CD4-positive, alpha-beta memory T cell (primary cell): ENCODE results near the gene SFXN3. TPM values are rescaled to one million over a fixed set of nuclear protein-coding genes. Genes with fewer than 3 reads are reported as not detected.

Experiments
- CTCF ChIA-PET: fragments of 350-600 bp; sonication (Branson Sonifier 250); formaldehyde crosslinking; loops from one replicate; lab custom pipeline; 2021; ENCODE audit warnings: inconsistent platforms; ENCODE audit not compliant: partially characterized antibody; lab: Charles Lee
- POLR2A ChIA-PET: fragments of 350-600 bp; sonication (Branson Sonifier 250); formaldehyde crosslinking; loops from one replicate; lab custom pipeline; 2021; ENCODE audit not compliant: partially characterized antibody; lab: Charles Lee
- DNase-seq, 5 donors: peaks; one replicate each; pipeline versions ENCODE4 v3.0.0 to v3.0.0-alpha.2; 2020 to 2022; ENCODE audit warnings: mixed read lengths in 1 of 5
- H3K27ac ChIP-seq: one replicate; pipeline ENCODE4 v1.7.0; 2013; ENCODE audit warnings: low read depth, low read length
- H3K27me3 ChIP-seq: 2 replicates; pipeline ENCODE4 v1.7.0; 2013; ENCODE audit warnings: mild to moderate bottlenecking, low read length, moderate library complexity; ENCODE audit not compliant: insufficient read depth
- H3K36me3 ChIP-seq: 2 replicates; pipeline ENCODE4 v1.7.0; 2013; ENCODE audit warnings: mild to moderate bottlenecking, low read length, moderate library complexity; ENCODE audit not compliant: insufficient read depth
- H3K4me1 ChIP-seq: 2 replicates; pipeline ENCODE4 v1.7.0; 2013; ENCODE audit warnings: mild to moderate bottlenecking, low read length, moderate library complexity; ENCODE audit not compliant: insufficient read depth
- H3K4me3 ChIP-seq, 2 donors: one replicate each; pipeline ENCODE4 v1.7.0; 2013; ENCODE audit warnings: low read length in 2 of 2, mild to moderate bottlenecking in 1 of 2
- H3K9me3 ChIP-seq, 2 donors: one replicate each; pipeline ENCODE4 v1.7.0; 2013; ENCODE audit warnings: low read length in 2 of 2, control low read depth in 1 of 2; ENCODE audit not compliant: control insufficient read depth in 1 of 2
- H3K27ac Mint-ChIP-seq, 7 donors: one replicate each; pipeline ENCODE4 v1.8.0; 2020 to 2021; ENCODE audit warnings: mixed read lengths in 7 of 7, mild to moderate bottlenecking in 6 of 7, inconsistent platforms in 3 of 7, moderate library complexity in 3 of 7
- H3K27me3 Mint-ChIP-seq, 2 donors: one replicate each; pipeline ENCODE4 v1.8.0; 2020 to 2021; ENCODE audit warnings: mixed read lengths in 2 of 2
- H3K36me3 Mint-ChIP-seq, 2 donors: one replicate each; pipeline ENCODE4 v1.8.0; 2020 to 2021; ENCODE audit warnings: mixed read lengths in 2 of 2, inconsistent platforms in 1 of 2, mild to moderate bottlenecking in 1 of 2
- H3K4me1 Mint-ChIP-seq, 4 donors: one replicate each; pipeline ENCODE4 v1.8.0; 2020 to 2021; ENCODE audit warnings: mixed read lengths in 4 of 4, mild to moderate bottlenecking in 1 of 4
- H3K4me3 Mint-ChIP-seq, 8 donors: one replicate each; pipeline ENCODE4 v1.8.0; 2020 to 2021; ENCODE audit warnings: mixed read lengths in 8 of 8, mild to moderate bottlenecking in 7 of 8, moderate library complexity in 6 of 8, inconsistent platforms in 3 of 8
- H3K9me3 Mint-ChIP-seq, 8 donors: one replicate each; pipeline ENCODE4 v1.8.0; 2020 to 2021; ENCODE audit warnings: mixed read lengths in 8 of 8, mild to moderate bottlenecking in 5 of 8, inconsistent platforms in 3 of 8, moderate library complexity in 1 of 8
- intact Hi-C: fragments of 100-400 bp; cut with micrococcal nuclease; formaldehyde crosslinking; loops from one replicate; pipeline ENCODE4 v1.15.1; 2023
- polyA plus RNA-seq, 2 donors: library from polyadenylated mRNA; unstranded; fragments of 300-500 nt; fragmentation: Illumina TruSeq; gene quantifications; one replicate each; pipeline ENCODE4 v1.2.3, GENCODE V29; 2021
- total RNA-seq, 2 experiments: library from RNA; stranded (reverse); gene quantifications; one replicate each; pipeline ENCODE4 v1.2.3, GENCODE V29; 2021

The SFXN3 gene
- total and polyA plus RNA-seq, 4 experiments from 2014 or later = 10.8 to 123 (median 69.5) TPM

DNA sequence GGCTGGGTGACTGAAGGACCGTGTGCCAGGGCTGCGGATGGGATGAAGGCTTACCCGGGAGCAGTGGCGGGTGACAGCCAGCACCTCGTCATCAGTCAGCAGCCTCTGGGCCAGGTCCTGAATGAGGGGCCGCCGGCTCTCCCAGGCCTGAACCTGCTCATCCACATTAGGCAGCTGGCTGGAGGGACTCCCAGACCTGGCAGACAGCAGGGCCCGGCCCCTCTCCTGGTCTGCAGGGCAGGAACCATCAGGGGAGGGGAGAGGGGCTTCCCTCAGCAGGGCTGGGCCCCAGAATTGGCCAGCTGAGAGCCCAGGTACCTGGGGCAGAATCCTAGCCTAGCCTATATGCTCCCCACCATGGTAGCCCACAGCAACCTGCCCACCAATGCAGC is 15.5 kb upstream of the SFXN3 start:
- H3K27ac ChIP-seq = no peak overlapping the region
- POLR2A ChIA-PET = interaction anchor here (2.7 to 2.9 kb wide), 2 partner anchors 16 to 18 kb away, joined by 12 to 19 read pairs; partner anchors contain the start of genes PDZD7 and SFXN3
- Mint-ChIP-seq H3K27me3 (peaks cover 28 to 34% of the 10 kb centered on the region in 2 donors), H3K36me3 (no peaks in the 10 kb centered on the region), H3K9me3 (no peaks in the 10 kb centered on the region), H3K4me1 (peaks cover 12 to 19% (median 14%) of the 10 kb centered on the region in 4 donors), H3K4me3 (no peak overlapping the region), H3K27ac (no peak overlapping the region)
- H3K36me3 ChIP-seq = no peaks in the 10 kb centered on the region
- peaks cover 19% of the 10 kb centered on the region for H3K4me1 ChIP-seq
- no peak overlapping the region for H3K4me3 ChIP-seq
- peaks cover 11% of the 10 kb centered on the region for H3K27me3 ChIP-seq
- no peak for DNase-seq
- no peaks in the 10 kb centered on the region for H3K9me3 ChIP-seq
- CTCF ChIA-PET = interaction anchor here (1.2 to 7.2 kb wide), 11 partner anchors 8 to 58 kb away, joined by 3 to 171 read pairs (median 13); partner anchors contain the start of genes LZTS2 and SEMA4G
- intact Hi-C loops = loop anchor here (2.0 kb wide), 1 partner anchor 47 kb away; the partner anchor contains the start of gene SEMA4G

DNA sequence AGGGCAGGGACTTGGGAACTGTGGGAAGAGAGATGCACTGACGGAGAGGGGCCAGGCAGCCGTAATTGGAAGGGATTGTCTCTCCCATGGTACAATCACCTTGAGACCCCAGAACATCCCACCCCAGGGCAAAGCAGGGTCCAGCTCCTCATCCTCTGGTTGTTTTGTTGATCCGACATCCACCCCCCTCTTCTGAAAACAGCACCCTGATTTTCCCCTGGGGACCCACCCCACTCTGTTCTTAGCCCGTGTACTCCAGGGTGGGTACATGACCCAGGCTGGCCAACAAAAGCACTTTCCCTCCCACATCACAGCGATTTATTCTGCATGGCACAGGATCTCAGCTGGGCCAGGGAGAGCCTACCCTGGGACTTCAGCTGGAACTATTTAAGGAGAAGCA is 14.2 kb upstream of the SFXN3 start:
- no peak for DNase-seq
- Mint-ChIP-seq H3K36me3 (no peaks in the 10 kb centered on the region), H3K27ac (peak overlapping the region in 1 of 7 donors; percentile 12), H3K4me3 (no peak overlapping the region), H3K9me3 (no peaks in the 10 kb centered on the region), H3K27me3 (peaks cover 28 to 39% of the 10 kb centered on the region in 2 donors), H3K4me1 (peaks cover 12 to 19% (median 14%) of the 10 kb centered on the region in 4 donors)
- Histone ChIP-seq H3K4me3 (no peak overlapping the region), H3K36me3 (no peaks in the 10 kb centered on the region), H3K27ac (no peak overlapping the region), H3K9me3 (no peaks in the 10 kb centered on the region), H3K4me1 (peaks cover 19% of the 10 kb centered on the region), H3K27me3 (peaks cover 11% of the 10 kb centered on the region)
- ChIA-PET POLR2A (interaction anchor here (1.0 to 3.3 kb wide), 4 partner anchors 15 to 20 kb away, joined by 3 to 13 read pairs (median 8); partner anchors contain the start of genes PDZD7 and SFXN3), CTCF (interaction anchor here (0.6 to 7.2 kb wide), 12 partner anchors 9 to 478 kb away, joined by 3 to 171 read pairs (median 6); partner anchors contain the start of genes KAZALD1, LZTS2 and SEMA4G)
- intact Hi-C loops = no loop called here

DNA sequence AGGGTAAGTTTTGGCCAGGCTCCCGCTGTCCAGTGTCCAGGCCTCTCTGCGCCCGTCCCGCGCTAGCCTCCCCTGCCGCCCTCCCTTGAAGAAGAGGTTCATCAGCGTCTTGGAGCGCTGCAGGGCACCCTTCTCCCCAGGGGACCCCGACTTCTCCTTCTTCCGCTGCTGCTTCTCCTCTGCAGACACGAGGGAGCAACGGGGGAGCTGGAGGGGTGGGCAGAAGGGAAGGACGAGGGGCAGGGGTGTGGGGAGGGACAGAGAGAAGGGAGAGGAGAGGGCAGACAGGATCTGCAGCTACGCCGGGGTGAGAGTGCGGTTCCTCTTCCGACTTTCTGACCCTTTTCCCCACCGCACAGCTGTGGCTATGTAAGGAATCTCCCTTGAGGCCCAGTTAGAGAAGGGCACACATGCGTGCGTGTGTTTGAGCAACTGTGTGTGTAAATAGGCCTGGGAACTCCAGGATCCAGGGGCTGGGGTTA is 12.9 kb upstream of the SFXN3 start:
- Histone ChIP-seq H3K27ac (no peak overlapping the region), H3K27me3 (peaks cover 11% of the 10 kb centered on the region), H3K36me3 (no peaks in the 10 kb centered on the region), H3K4me1 (peaks cover 11% of the 10 kb centered on the region), H3K9me3 (no peaks in the 10 kb centered on the region), H3K4me3 (no peak overlapping the region)
- intact Hi-C loops = no loop called here
- peaks cover 25 to 34% of the 10 kb centered on the region in 2 donors for H3K27me3 Mint-ChIP-seq
- ChIA-PET POLR2A (interaction anchor here (1.6 to 3.3 kb wide), 2 partner anchors 13 to 21 kb away, joined by 4 to 13 read pairs; partner anchors contain the start of genes PDZD7 and SFXN3), CTCF (interaction anchor here (1.2 to 7.2 kb wide), 14 partner anchors 13 to 60 kb away, joined by 3 to 171 read pairs (median 9); partner anchors contain the start of genes LZTS2, PDZD7, SEMA4G and SFXN3)
- no peak overlapping the region for H3K4me3 Mint-ChIP-seq
- H3K9me3 Mint-ChIP-seq = no peaks in the 10 kb centered on the region
- H3K36me3 Mint-ChIP-seq = no peaks in the 10 kb centered on the region
- DNase-seq = no peak
- peaks cover 7 to 12% (median 8%) of the 10 kb centered on the region in 4 donors for H3K4me1 Mint-ChIP-seq
- H3K27ac Mint-ChIP-seq = no peak overlapping the region

DNA sequence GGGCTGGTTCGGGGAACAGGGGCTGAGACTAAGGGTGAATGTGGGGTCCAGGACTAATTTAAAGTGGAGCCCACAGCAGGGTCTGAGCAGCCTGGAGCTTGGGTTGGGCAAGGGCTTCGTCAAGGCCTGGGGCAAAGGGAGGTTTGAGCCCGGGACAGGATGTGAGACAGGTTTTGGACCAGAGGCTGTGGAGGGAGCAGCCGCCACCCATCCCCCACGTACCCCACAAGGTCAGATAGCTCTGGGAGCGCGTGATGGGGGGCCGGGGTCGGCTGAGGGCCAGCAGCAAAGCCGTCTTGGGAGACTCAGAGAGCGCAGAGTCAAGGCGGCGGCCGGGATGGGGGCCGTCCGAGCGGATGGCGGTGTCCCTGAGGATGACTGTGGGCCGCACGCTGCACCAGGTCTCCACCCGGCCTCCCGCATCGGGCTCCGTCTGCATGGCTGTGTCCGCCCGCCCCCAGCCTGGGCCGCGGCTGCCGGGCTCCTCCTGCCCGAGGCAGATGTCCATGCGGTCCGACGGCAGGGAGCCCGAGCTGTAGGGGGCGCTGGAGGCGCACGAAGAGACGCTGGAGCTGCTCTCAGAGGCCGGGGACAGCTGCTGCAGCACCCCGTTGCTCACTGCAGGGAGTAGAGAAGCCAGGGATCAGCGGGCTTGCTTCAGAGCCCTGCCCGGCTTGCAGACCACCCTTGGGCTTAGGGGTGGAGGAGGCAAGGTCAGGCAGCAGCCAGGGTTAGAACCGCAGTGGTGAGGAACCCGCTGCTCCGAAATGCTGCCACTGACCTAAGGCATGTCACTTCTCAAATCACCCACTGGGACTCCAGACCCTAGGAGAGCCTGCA is 12.2 kb upstream of the SFXN3 start:
- peaks cover 11% of the 10 kb centered on the region for H3K27me3 ChIP-seq
- H3K4me3 ChIP-seq = no peak overlapping the region
- Mint-ChIP-seq H3K4me3 (no peak overlapping the region), H3K36me3 (no peaks in the 10 kb centered on the region), H3K4me1 (peaks cover 5 to 10% (median 6%) of the 10 kb centered on the region in 4 donors), H3K27me3 (peaks cover 25 to 32% of the 10 kb centered on the region in 2 donors), H3K27ac (no peak overlapping the region), H3K9me3 (no peaks in the 10 kb centered on the region)
- ChIA-PET CTCF (interaction anchor here (1.0 to 7.2 kb wide), 21 partner anchors 9 to 71 kb away, joined by 3 to 171 read pairs (median 6); partner anchors contain the start of genes KAZALD1, LZTS2, PDZD7 and SEMA4G), POLR2A (interaction anchor here (0.5 to 3.3 kb wide), 4 partner anchors 13 to 39 kb away, joined by 3 to 13 read pairs (median 4); partner anchors contain the start of genes PDZD7 and SFXN3)
- H3K9me3 ChIP-seq = no peaks in the 10 kb centered on the region
- H3K27ac ChIP-seq = no peak overlapping the region
- DNase-seq = peak; percentile 53 to 68 (median 59)
- intact Hi-C loops = loop anchor here (1.0 kb wide), 1 partner anchor 49 kb away; no protein-coding TSS in a partner anchor
- no peaks in the 10 kb centered on the region for H3K36me3 ChIP-seq
- peaks cover 7% of the 10 kb centered on the region for H3K4me1 ChIP-seq

DNA sequence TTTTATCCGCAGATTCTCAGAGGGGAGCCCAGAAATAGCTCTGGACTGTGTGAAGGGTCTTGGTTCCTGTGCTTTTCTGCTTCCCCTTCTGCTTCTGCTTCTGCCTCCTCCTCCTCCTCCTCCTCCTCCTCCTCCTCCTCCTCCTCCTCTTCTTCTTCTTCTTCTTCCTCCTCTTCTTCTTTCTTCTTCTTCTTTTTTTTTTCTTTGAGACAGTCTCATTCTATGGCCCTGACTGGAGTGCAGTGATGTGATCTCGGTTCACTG is 11.7 kb upstream of the SFXN3 start:
- H3K4me3 Mint-ChIP-seq = no peak overlapping the region
- intact Hi-C loops = loop anchor here (1.0 kb wide), 1 partner anchor 49 kb away; no protein-coding TSS in a partner anchor
- H3K27me3 ChIP-seq = peaks cover 11% of the 10 kb centered on the region

DNA sequence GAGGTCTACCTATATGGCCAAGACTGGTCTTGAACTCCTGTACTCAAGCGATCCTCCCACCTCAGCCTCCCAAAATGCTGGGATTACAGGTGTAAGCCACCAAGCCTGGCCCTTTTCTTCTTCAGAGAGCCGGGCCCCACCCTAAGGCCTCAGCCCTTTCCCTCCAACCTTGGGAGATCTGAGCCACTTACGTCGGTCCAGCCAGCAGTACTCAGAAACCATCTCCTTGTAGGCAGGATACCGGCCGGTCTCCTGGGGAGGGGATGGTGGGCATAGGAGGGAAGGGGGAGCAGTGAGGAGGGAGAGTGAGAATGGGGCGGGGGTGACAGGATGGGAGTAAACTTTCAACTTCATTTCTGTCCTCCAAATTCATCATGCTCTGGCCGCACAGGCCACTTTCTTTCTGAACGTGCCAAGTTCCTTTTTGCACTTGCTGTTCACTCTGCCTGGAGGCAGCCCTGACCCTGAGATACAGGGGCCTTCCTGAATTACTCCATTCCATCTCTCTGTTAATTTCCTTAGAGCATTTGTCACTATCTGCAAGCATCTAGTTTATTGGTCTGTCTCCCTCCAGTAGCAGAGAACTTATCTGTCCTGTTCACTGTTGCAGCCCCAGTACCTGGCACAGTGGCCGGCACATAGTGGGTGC is 10.5 kb upstream of the SFXN3 start:
- H3K36me3 Mint-ChIP-seq = no peaks in the 10 kb centered on the region

More for the DNA sequence above, 11.7 kb upstream of the SFXN3 start:
- Histone ChIP-seq H3K4me3 (no peak overlapping the region), H3K27ac (no peak overlapping the region), H3K36me3 (no peaks in the 10 kb centered on the region), H3K4me1 (peaks cover 3% of the 10 kb centered on the region), H3K9me3 (no peaks in the 10 kb centered on the region)
- Mint-ChIP-seq H3K27me3 (peaks cover 25 to 29% of the 10 kb centered on the region in 2 donors), H3K9me3 (no peaks in the 10 kb centered on the region), H3K36me3 (no peaks in the 10 kb centered on the region), H3K27ac (no peak overlapping the region), H3K4me1 (peaks cover 2 to 7% (median 3%) of the 10 kb centered on the region in 4 donors)
- no peak for DNase-seq
- CTCF ChIA-PET = interaction anchor here (1.0 to 7.2 kb wide), 21 partner anchors 9 to 72 kb away, joined by 3 to 171 read pairs (median 6); partner anchors contain the start of genes KAZALD1, LZTS2, PDZD7 and SEMA4G
- POLR2A ChIA-PET = interaction anchor here (1.3 to 3.3 kb wide), 3 partner anchors 12 to 23 kb away, joined by 4 to 13 read pairs (median 4); partner anchors contain the start of genes PDZD7 and SFXN3

More for the DNA sequence above, 10.5 kb upstream of the SFXN3 start:
- no peak overlapping the region for H3K27ac ChIP-seq
- ChIA-PET POLR2A (no interaction called here), CTCF (interaction anchor here (1.1 to 7.2 kb wide), 5 partner anchors 7 to 31 kb away, joined by 3 to 171 read pairs (median 31); partner anchors contain the start of gene LZTS2)
- DNase-seq = no peak
- Mint-ChIP-seq H3K4me1 (peaks cover 0 to 4% (median 2%) of the 10 kb centered on the region in 4 donors), H3K27me3 (peaks cover 23 to 27% of the 10 kb centered on the region in 2 donors), H3K27ac (no peak overlapping the region), H3K4me3 (no peak overlapping the region), H3K9me3 (no peaks in the 10 kb centered on the region)
- no peak overlapping the region for H3K4me3 ChIP-seq
- intact Hi-C loops = no loop called here
- H3K27me3 ChIP-seq = peaks cover 11% of the 10 kb centered on the region
- no peaks in the 10 kb centered on the region for H3K9me3 ChIP-seq
- H3K4me1 ChIP-seq = no peaks in the 10 kb centered on the region
- no peaks in the 10 kb centered on the region for H3K36me3 ChIP-seq
